ENCODE data around the gene PLXDC2. TPM values are rescaled to one million over a fixed set of nuclear protein-coding genes. Genes with fewer than 3 reads are reported as not detected.
"Not testable (repeated sequence)": the region's sequence is repeated elsewhere in the genome, so short reads cannot be mapped to it uniquely, and the experiment has no call there.

The PLXDC2 gene
- total RNA-seq, 1 experiment from 2014 or later = not detected

DNA sequence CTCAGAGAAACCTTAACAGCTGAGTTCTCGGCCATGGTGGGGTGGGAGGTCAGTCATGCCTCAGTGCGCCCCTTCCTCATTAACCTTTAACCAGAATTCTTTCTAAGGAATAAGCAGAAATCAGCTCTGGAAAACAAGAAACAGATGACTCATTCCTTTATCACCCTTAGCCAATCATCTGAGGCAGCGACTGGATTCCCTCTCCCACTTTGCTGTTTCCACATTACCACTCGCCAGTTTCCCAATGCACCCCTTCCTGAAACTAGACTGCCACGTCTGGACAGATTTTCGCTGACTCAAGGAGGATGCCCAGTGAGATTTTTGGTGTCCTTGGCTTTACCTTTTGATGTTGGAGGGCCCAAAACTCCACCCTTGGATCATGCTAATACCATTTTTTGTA is 223.8 kb downstream of the PLXDC2 start:
- TF ChIP-seq, protein P1, sequence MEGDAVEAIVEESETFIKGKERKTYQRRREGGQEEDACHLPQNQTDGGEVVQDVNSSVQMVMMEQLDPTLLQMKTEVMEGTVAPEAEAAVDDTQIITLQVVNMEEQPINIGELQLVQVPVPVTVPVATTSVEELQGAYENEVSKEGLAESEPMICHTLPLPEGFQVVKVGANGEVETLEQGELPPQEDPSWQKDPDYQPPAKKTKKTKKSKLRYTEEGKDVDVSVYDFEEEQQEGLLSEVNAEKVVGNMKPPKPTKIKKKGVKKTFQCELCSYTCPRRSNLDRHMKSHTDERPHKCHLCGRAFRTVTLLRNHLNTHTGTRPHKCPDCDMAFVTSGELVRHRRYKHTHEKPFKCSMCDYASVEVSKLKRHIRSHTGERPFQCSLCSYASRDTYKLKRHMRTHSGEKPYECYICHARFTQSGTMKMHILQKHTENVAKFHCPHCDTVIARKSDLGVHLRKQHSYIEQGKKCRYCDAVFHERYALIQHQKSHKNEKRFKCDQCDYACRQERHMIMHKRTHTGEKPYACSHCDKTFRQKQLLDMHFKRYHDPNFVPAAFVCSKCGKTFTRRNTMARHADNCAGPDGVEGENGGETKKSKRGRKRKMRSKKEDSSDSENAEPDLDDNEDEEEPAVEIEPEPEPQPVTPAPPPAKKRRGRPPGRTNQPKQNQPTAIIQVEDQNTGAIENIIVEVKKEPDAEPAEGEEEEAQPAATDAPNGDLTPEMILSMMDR (IDR thresholded peaks at IDR 0.05; ENCODE audit: unreplicated experiment) = no peak
- Mint-ChIP-seq H3K4me1 (ENCODE audit: low read depth, unreplicated experiment) (no peaks in the 10 kb centered on the region), H3K9me3 (ENCODE audit: low read depth, unreplicated experiment) (peaks cover 15% of the 10 kb centered on the region), H3K27me3 (ENCODE audit: unreplicated experiment) (no peaks in the 10 kb centered on the region), H3K27ac (ENCODE audit: unreplicated experiment) (no peak overlapping the region), H3K4me3 (ENCODE audit: low read depth, unreplicated experiment) (no peak overlapping the region), H3K36me3 (ENCODE audit: insufficient read depth, unreplicated experiment) (no peaks in the 10 kb centered on the region)
- CTCF ChIA-PET = no interaction called here
- DNase-seq = no peak
- intact Hi-C loops (cut with micrococcal nuclease; ENCODE audit: unreplicated experiment) = no loop called here
- no TSS peak for BruUV-seq (replicated peaks)

DNA sequence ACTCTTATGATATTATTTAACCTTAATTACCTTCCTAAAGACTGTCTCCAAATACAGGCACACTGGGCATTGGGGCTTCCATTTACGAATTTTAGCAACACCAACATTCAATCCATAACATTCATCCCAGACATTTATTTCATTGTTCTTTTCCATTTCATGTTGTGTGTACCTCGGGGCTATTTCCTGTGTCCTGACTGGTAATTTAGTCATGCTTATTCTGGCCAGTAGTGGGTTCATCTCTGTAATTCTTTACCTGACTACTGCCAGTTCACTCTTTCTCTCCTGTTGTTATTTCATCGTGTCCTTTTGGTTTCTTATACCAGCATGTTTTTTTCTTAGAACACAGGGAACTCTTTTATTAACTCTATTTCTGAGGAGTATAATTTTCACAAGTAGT is 225.7 kb downstream of the PLXDC2 start:
- BruUV-seq (replicated peaks) = no TSS peak
- Mint-ChIP-seq H3K4me3 (ENCODE audit: low read depth, unreplicated experiment) (no peak overlapping the region), H3K4me1 (ENCODE audit: low read depth, unreplicated experiment) (no peaks in the 10 kb centered on the region), H3K27me3 (ENCODE audit: unreplicated experiment) (no peaks in the 10 kb centered on the region), H3K9me3 (ENCODE audit: low read depth, unreplicated experiment) (peaks cover 16% of the 10 kb centered on the region), H3K36me3 (ENCODE audit: insufficient read depth, unreplicated experiment) (no peaks in the 10 kb centered on the region), H3K27ac (ENCODE audit: unreplicated experiment) (no peak overlapping the region)
- CTCF ChIA-PET = no interaction called here
- intact Hi-C loops (cut with micrococcal nuclease; ENCODE audit: unreplicated experiment) = no loop called here
- TF ChIP-seq, protein P1 (IDR thresholded peaks at IDR 0.05; ENCODE audit: unreplicated experiment) = no peak
- no peak for DNase-seq

DNA sequence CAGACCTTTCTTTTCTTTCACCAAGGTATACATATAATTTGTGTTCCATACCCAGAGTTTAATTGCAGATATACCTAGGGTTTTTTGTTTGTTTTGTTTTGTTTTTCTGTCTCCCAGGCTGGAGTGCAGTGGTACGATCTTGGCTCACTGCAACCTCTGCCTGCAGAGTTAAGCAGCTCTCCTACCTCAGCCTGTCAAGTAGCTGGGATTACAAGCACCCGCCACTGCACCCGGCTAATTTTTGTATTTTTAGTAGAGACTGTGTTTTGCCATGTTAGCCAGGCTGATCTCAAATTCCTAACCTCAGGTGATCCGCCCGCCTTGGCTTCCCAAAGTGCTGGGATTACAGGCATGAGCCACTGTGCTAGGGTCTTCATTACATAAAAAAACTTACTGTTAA is 228.9 kb downstream of the PLXDC2 start:
- CTCF ChIA-PET; H3K4me1 Mint-ChIP-seq (ENCODE audit: low read depth, unreplicated experiment); H3K4me3 Mint-ChIP-seq (ENCODE audit: low read depth, unreplicated experiment); H3K36me3 Mint-ChIP-seq (ENCODE audit: insufficient read depth, unreplicated experiment); H3K27me3 Mint-ChIP-seq (ENCODE audit: unreplicated experiment); intact Hi-C loops (cut with micrococcal nuclease; ENCODE audit: unreplicated experiment); BruUV-seq (replicated peaks); H3K27ac Mint-ChIP-seq (ENCODE audit: unreplicated experiment); DNase-seq: not testable (repeated sequence)
- peaks cover 23% of the 10 kb centered on the region for H3K9me3 Mint-ChIP-seq (ENCODE audit: low read depth, unreplicated experiment)

DNA sequence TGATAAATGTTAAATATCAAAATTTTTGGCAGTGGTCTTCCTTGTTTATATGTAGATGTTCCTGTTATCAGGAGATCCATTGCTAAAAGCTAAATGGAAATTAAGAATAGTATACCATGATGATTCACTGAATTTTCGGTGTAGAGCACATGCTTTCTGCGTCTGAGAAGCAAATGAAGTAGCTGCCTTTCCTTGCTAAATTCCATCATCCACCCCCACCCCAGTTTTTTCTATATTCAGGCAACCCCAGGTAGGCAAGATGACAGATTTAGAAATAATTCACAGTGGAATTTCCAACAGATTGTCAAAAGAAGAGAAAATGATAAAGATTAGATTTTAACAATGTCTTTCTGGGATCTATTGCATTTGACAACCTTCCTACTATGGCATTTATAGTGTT is 231.9 kb downstream of the PLXDC2 start:
- DNase-seq = no peak
- TF ChIP-seq, protein P1 (IDR thresholded peaks at IDR 0.05; ENCODE audit: unreplicated experiment) = no peak
- Mint-ChIP-seq H3K36me3 (ENCODE audit: insufficient read depth, unreplicated experiment) (no peaks in the 10 kb centered on the region), H3K9me3 (ENCODE audit: low read depth, unreplicated experiment) (peaks cover 28% of the 10 kb centered on the region), H3K27me3 (ENCODE audit: unreplicated experiment) (no peaks in the 10 kb centered on the region), H3K4me1 (ENCODE audit: low read depth, unreplicated experiment) (no peaks in the 10 kb centered on the region), H3K4me3 (ENCODE audit: low read depth, unreplicated experiment) (no peak overlapping the region), H3K27ac (ENCODE audit: unreplicated experiment) (no peak overlapping the region)
- no TSS peak for BruUV-seq (replicated peaks)
- CTCF ChIA-PET = no interaction called here
- intact Hi-C loops (cut with micrococcal nuclease; ENCODE audit: unreplicated experiment) = no loop called here

DNA sequence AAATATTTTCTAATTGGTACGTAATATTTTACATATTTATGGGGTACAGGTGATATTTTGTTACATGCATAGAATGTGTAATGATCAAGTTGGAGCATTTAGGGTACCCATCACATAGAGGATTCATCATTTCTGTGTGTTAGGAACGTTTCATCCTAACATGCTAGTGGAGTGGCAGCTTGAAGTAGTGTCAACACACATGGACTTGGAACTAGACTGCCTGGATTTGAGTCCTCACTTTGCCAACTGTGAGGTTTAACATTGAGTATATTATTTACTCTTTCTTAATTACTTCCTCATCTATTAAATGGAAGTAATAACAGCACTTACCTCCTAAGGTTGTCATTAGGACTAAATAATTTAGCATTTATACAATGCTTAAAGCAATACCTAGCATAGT is 241.9 kb downstream of the PLXDC2 start:
- intact Hi-C loops (cut with micrococcal nuclease; ENCODE audit: unreplicated experiment) = no loop called here
- H3K9me3 Mint-ChIP-seq (ENCODE audit: low read depth, unreplicated experiment) = peaks cover 7% of the 10 kb centered on the region
- CTCF ChIA-PET = no interaction called here
- no peak overlapping the region for H3K27ac Mint-ChIP-seq (ENCODE audit: unreplicated experiment)
- no TSS peak for BruUV-seq (replicated peaks)
- no peaks in the 10 kb centered on the region for H3K36me3 Mint-ChIP-seq (ENCODE audit: insufficient read depth, unreplicated experiment)
- DNase-seq = no peak
- H3K4me1 Mint-ChIP-seq (ENCODE audit: low read depth, unreplicated experiment) = no peaks in the 10 kb centered on the region
- H3K4me3 Mint-ChIP-seq (ENCODE audit: low read depth, unreplicated experiment) = no peak overlapping the region
- H3K27me3 Mint-ChIP-seq (ENCODE audit: unreplicated experiment) = no peaks in the 10 kb centered on the region
- TF ChIP-seq, protein P1 (IDR thresholded peaks at IDR 0.05; ENCODE audit: unreplicated experiment) = no peak

Data from Calu3 (cell line).